Loucy (cell line): ENCODE measurements around the gene CAPN2.

Experiments
- EZH2phosphoT487 ChIP-seq: fragments of 200-600 bp; IDR thresholded peaks from 2 replicates; pipeline ENCODE4 v1.6.1; 2018; ENCODE audit warnings: antibody characterized with exemption, mild to moderate bottlenecking, moderate library complexity, borderline replicate concordance
- TF ChIP-seq, protein P1 (sequence below): fragments of 200-600 bp; sonication (generic); conservative IDR thresholded peaks from 2 replicates; pipeline ENCODE4 v1.5.1; 2014; ENCODE audit warnings: mild to moderate bottlenecking, antibody characterized with exemption, low read length

DNA sequence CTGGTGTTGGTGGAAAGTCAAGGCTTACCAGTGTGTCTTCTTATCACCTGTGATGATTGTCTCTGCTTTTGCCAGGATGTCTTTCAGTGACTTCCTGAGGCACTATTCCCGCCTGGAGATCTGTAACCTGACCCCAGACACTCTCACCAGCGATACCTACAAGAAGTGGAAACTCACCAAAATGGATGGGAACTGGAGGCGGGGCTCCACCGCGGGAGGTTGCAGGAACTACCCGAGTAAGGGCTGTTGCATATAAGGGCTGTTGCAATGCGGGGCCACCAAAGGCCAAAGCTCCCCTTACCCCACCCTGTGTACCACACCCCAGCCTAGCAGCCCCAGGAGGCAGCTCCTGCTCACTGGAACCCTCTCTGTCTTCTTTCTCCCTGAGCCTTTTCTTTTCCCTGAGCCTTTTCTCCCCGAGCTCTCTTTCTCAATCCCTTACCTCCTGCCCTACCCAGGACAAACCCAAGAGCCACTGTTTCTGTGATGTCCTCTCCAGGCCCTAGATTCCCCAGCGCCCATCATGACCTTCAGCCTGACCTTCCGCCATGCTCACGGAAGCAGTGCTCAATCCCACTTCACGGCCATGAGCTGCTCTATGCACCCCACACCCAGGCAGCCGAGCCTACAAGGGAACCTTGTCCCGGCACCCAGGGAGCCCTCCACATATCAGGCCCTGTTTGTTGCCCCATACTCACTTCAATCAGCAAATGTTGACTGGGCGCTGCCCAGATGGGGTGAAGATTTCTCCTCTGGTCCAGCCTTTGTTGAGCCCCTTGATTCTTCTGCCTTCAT is 40.6 kb downstream of the CAPN2 start:
- TF ChIP-seq, protein P1, sequence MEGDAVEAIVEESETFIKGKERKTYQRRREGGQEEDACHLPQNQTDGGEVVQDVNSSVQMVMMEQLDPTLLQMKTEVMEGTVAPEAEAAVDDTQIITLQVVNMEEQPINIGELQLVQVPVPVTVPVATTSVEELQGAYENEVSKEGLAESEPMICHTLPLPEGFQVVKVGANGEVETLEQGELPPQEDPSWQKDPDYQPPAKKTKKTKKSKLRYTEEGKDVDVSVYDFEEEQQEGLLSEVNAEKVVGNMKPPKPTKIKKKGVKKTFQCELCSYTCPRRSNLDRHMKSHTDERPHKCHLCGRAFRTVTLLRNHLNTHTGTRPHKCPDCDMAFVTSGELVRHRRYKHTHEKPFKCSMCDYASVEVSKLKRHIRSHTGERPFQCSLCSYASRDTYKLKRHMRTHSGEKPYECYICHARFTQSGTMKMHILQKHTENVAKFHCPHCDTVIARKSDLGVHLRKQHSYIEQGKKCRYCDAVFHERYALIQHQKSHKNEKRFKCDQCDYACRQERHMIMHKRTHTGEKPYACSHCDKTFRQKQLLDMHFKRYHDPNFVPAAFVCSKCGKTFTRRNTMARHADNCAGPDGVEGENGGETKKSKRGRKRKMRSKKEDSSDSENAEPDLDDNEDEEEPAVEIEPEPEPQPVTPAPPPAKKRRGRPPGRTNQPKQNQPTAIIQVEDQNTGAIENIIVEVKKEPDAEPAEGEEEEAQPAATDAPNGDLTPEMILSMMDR = no peak
- no peak for TF ChIP-seq EZH2phosphoT487
